ENCODE results near the gene NCAM1. TPM values are rescaled to one million over a fixed set of nuclear protein-coding genes. Genes with fewer than 3 reads are reported as not detected.

The NCAM1 gene
- total RNA-seq, 4 donors from 2014 or later = 12.8 to 27.7 (median 15.7) TPM

DNA sequence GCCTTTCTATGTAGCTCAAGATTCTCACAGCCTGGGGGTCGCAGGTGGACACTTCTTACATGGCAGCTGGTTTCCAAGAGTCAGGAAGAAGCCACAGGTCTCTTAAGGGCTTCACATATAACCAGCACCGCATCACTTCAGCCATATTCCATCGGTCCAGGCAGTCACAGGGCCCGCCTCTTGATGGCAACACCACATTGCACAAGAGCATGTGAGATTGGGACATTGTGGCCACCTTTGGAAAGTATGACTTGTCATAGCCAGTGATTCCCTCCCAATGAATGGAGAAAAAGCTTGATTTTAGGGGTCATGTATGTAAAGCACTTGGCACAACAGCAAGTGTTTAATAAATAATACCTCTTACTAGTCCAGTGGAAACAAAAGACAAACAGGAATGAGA, 98.3 kb downstream of the NCAM1 start:
- Histone ChIP-seq H3K9me3 (no peaks in the 10 kb centered on the region), H3K27ac (no peak overlapping the region)

DNA sequence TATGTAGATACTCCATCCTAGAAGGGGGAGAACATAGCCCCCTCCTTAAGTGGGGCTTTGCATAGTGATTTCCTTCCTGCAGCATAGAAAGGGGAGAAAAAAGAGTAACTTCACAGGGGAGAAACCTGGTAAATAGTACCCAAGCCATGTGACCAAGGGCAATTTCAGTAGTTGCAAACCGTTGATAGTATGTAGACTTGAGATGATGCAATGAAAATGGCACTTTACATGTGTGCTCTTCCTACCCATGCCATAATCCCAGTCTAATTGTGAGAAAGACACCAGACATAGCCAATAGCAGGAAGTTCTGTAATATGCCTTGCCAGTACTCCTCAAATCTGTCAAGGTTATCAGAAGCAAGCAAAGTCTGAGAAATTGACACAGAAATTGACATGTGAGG, 104.1 kb downstream of the NCAM1 start:
- intact Hi-C loops (cut with DNase I; ENCODE audit: low total_unique reads) = no loop called here
- Histone ChIP-seq H3K4me3 (no peak overlapping the region), H3K9me3 (no peaks in the 10 kb centered on the region), H3K27me3 (no peaks in the 10 kb centered on the region), H3K4me1 (no peaks in the 10 kb centered on the region), H3K36me3 (no peaks in the 10 kb centered on the region), H3K27ac (no peak overlapping the region)
- no peak for ATAC-seq
- TF ChIP-seq POLR2A (IDR thresholded peaks at IDR 0.05) = no peak
- TF ChIP-seq, protein P1, sequence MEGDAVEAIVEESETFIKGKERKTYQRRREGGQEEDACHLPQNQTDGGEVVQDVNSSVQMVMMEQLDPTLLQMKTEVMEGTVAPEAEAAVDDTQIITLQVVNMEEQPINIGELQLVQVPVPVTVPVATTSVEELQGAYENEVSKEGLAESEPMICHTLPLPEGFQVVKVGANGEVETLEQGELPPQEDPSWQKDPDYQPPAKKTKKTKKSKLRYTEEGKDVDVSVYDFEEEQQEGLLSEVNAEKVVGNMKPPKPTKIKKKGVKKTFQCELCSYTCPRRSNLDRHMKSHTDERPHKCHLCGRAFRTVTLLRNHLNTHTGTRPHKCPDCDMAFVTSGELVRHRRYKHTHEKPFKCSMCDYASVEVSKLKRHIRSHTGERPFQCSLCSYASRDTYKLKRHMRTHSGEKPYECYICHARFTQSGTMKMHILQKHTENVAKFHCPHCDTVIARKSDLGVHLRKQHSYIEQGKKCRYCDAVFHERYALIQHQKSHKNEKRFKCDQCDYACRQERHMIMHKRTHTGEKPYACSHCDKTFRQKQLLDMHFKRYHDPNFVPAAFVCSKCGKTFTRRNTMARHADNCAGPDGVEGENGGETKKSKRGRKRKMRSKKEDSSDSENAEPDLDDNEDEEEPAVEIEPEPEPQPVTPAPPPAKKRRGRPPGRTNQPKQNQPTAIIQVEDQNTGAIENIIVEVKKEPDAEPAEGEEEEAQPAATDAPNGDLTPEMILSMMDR (IDR thresholded peaks at IDR 0.05 in 4 of 5, conservative IDR thresholded peaks at IDR 0.05 in 1 of 5) = no peak
- no peak for DNase-seq
- in situ Hi-C loops (cut with MboI; ENCODE audit: low sequenced_read_pairs in 4 of 4) = no loop called here

More for the DNA sequence above, 98.3 kb downstream of the NCAM1 start:
- in situ Hi-C loops (cut with MboI; ENCODE audit: low sequenced_read_pairs in 4 of 4) (no loop called here), intact Hi-C loops (cut with DNase I; ENCODE audit: low total_unique reads) (no loop called here)
- DNase-seq = peak in 1 of 2 donors; percentile 37
- H3K27me3 ChIP-seq = no peaks in the 10 kb centered on the region
- peak; percentile 66 to 68 for ATAC-seq
- no peaks in the 10 kb centered on the region for H3K36me3 ChIP-seq
- no peaks in the 10 kb centered on the region for H3K4me1 ChIP-seq
- no peak overlapping the region for H3K4me3 ChIP-seq
- no peak for TF ChIP-seq POLR2A (IDR thresholded peaks at IDR 0.05)
- TF ChIP-seq, protein P1 (IDR thresholded peaks at IDR 0.05 in 4 of 5, conservative IDR thresholded peaks at IDR 0.05 in 1 of 5) = no peak

DNA sequence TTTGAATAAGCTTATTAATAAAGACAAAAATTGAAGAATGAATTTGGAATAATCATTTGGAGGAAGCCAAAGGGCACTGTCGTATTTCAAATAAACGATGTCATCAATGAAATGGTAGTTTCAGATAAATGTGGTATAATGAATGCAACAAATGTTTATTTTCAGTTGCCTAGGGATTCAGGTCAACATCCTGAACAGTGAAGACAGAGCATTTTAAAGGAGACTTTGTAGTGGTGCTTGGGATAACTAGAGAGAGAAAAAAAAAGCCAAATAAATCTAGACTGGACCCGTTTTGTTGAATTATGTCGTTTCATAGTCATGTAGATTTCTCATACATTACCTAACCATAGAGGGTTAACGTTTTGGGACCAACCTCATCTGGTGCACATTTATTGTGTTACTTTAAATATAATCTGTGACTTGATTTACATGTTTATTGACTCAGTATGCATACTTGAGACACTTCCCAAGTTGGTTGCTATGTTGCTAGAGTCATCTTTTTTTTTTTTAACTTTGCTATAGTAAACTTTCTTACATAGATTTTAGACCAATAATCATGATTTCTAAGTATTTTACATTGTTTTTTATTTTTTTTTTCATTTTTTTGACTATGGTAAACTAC, 111.1 kb downstream of the NCAM1 start:
- H3K4me1 ChIP-seq = peaks cover 3 to 17% of the 10 kb centered on the region in 2 donors
- no peak overlapping the region for H3K27ac ChIP-seq

DNA sequence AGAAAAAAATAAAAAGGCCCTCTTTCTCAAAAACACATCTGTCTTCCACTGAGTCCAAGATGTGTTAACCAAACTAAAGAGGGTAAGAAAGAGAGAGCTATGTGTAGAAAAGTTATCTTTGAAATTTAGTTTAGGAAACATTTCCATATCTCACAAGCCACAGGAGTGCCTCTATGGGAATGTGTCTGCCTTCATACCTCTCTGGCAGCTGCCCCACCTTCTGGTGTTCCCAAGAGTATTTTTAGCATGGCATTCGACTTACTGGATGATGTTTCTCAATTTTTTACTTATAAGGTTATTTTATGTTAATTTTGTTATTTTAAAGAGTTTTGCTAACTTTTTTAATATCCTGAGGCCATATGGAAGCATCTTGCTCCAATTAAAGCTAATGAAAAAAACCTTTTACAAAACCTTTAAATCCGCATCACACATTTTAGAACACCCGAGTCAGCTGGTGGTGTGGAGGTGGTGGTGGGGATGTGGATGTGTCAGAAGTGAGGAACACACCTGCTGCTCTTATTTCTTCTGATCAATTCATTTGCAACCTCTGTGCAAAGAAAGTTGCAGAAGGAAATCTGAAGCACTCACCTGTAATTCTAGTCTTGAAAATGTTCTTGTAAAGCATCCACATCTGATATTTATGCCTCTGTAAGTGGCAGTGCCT, 112.2 kb downstream of the NCAM1 start:
- Histone ChIP-seq H3K36me3 (no peaks in the 10 kb centered on the region), H3K4me3 (no peak overlapping the region), H3K27me3 (no peaks in the 10 kb centered on the region), H3K4me1 (peaks cover 3 to 19% of the 10 kb centered on the region in 2 donors), H3K27ac (no peak overlapping the region), H3K9me3 (no peaks in the 10 kb centered on the region)
- no peak for DNase-seq
- intact Hi-C loops (cut with DNase I; ENCODE audit: low total_unique reads) (no loop called here), in situ Hi-C loops (cut with MboI; ENCODE audit: low sequenced_read_pairs in 4 of 4) (no loop called here)
- TF ChIP-seq POLR2A (IDR thresholded peaks at IDR 0.05) = no peak
- TF ChIP-seq, protein P1 (IDR thresholded peaks at IDR 0.05 in 4 of 5, conservative IDR thresholded peaks at IDR 0.05 in 1 of 5) = no peak
- no peak for ATAC-seq

More for the DNA sequence above, 111.1 kb downstream of the NCAM1 start:
- no peaks in the 10 kb centered on the region for H3K36me3 ChIP-seq
- intact Hi-C loops (cut with DNase I; ENCODE audit: low total_unique reads) = no loop called here
- H3K9me3 ChIP-seq = no peaks in the 10 kb centered on the region
- in situ Hi-C loops (cut with MboI; ENCODE audit: low sequenced_read_pairs in 4 of 4) = no loop called here
- H3K4me3 ChIP-seq = no peak overlapping the region
- TF ChIP-seq, protein P1 (IDR thresholded peaks at IDR 0.05 in 4 of 5, conservative IDR thresholded peaks at IDR 0.05 in 1 of 5) = no peak
- TF ChIP-seq POLR2A (IDR thresholded peaks at IDR 0.05) = no peak
- ATAC-seq = no peak
- H3K27me3 ChIP-seq = no peaks in the 10 kb centered on the region
- no peak for DNase-seq

Measured in gastrocnemius medialis (tissue), 4 donors.